Measurements from ENCODE around the gene GTPBP4.

GTPBP4 gene

GRCh38 chr10:966466-967235 is 21.6 kb upstream of the GTPBP4 start:
- DNase-seq: no peak

- DNase-seq: no peak
Observed at GRCh38 chr10:968546-969199, 19.6 kb upstream of the GTPBP4 start.

- no peak for DNase-seq
Observed at GRCh38 chr10:969473-970150, 18.6 kb upstream of the GTPBP4 start.

- peak in 1 of 14 donors; percentile 57 for DNase-seq
Observed at GRCh38 chr10:970311-971149, 17.7 kb upstream of the GTPBP4 start.

- no peak for DNase-seq
Observed at GRCh38 chr10:971150-971542, 17.1 kb upstream of the GTPBP4 start.

- DNase-seq: no peak
Observed at GRCh38 chr10:971613-972012, 16.6 kb upstream of the GTPBP4 start.

- peak in 1 of 14 donors; percentile 82 for DNase-seq
Observed at GRCh38 chr10:972763-973162, 15.5 kb upstream of the GTPBP4 start.

- no peak for DNase-seq
Observed at GRCh38 chr10:974038-974784, 14.0 kb upstream of the GTPBP4 start.

GRCh38 chr10:974785-975074 is 13.5 kb upstream of the GTPBP4 start:
- DNase-seq: no peak

- no peak for DNase-seq
Observed at GRCh38 chr10:976316-976715, 11.9 kb upstream of the GTPBP4 start.

GRCh38 chr10:978826-979421 is 9.3 kb upstream of the GTPBP4 start:
- no peak for DNase-seq

- no peak for DNase-seq
Observed at GRCh38 chr10:980468-981093, 7.7 kb upstream of the GTPBP4 start.

- DNase-seq: no peak
Observed at GRCh38 chr10:983401-983800, 4.8 kb upstream of the GTPBP4 start.

GRCh38 chr10:983971-984655 is 4.1 kb upstream of the GTPBP4 start:
- no peak for DNase-seq

GRCh38 chr10:985361-985760 is 2.9 kb upstream of the GTPBP4 start:
- no peak for DNase-seq

- DNase-seq: no peak
Observed at GRCh38 chr10:986137-986825, 2.0 kb upstream of the GTPBP4 start.

GRCh38 chr10:986881-987619 is 1.2 kb upstream of the GTPBP4 start:
- no peak for DNase-seq

GRCh38 chr10:987620-987869 is 689 bp upstream of the GTPBP4 start:
- no peak for DNase-seq

- no peak for DNase-seq
Observed at GRCh38 chr10:988667-989545, 672 bp downstream of the GTPBP4 start.
